GM12874 (cell line): ENCODE data around the gene C1orf87.

Source experiments
- TF ChIP-seq, protein P1 (sequence below): IDR thresholded peaks from 2 replicates; pipeline ENCODE4 v1.5.1; 2011; ENCODE audit warnings: low read depth, mild to moderate bottlenecking, control low read depth, low read length, moderate library complexity; ENCODE audit not compliant: insufficient read depth

Gene C1orf87, protein sequence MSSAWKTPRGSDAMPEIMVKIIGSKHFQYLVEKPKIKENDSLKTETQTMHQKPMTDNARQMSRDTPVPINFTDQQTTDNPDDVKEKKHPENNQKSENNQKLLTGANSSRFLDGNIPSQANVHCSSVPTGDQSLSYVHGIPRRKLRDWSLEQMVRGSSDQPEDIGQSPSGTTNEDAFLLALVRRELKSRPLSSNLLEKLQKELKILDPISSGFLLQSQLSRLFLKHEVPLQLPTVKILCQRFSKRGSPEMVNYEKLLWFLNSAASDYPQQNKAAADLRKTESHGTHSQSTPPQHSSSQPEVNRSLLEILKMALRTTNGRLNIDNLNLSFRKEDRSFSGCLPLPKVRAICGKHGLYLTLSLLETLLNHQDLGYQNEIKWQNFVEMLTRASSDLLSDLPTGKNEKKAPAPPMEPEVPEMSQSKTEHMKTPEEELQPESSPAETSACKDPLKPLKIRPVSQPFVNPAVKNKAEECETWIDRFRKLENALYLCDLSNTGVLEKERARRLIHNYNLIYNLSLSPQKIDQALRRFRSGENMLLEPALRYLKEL

DNA sequence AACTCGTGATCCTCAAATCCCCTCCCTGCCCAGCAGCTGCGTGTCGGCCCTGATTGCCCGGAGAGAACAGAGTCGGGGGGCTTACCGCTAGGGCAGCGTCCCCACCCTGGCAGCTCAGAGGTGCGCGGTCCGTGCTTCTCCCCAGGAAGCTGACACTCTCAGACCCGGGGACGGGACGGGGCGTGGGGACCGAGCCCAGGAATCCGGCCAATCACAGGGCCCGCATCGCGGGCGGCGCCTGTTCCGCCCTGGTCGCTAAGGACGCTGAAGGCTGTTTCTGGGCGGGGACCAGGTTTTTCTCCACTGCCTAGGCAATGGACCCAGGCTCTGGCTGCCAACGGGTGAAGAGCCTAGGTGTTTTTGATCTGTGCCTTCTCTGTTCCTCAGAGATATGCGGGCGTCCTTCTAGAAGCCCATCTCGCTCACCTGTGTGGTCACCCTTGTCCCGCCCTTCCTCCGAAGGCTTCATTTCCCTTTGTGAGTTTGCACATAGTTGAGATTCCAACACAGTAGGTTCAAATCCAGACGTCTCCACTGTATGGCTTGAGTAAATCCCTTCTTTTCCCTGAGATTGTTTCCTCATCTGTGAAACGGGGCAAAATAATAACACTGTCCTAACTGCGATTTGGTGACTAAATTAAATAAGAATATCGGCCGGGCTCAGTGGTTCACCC lies at the start of gene C1orf87:
TSS of gene C1orf87 (minus strand) at position 166 of the 674 bp plus-strand sequence. CDS start 1,127 bp downstream, outside the sequence.
- TF ChIP-seq, protein P1, sequence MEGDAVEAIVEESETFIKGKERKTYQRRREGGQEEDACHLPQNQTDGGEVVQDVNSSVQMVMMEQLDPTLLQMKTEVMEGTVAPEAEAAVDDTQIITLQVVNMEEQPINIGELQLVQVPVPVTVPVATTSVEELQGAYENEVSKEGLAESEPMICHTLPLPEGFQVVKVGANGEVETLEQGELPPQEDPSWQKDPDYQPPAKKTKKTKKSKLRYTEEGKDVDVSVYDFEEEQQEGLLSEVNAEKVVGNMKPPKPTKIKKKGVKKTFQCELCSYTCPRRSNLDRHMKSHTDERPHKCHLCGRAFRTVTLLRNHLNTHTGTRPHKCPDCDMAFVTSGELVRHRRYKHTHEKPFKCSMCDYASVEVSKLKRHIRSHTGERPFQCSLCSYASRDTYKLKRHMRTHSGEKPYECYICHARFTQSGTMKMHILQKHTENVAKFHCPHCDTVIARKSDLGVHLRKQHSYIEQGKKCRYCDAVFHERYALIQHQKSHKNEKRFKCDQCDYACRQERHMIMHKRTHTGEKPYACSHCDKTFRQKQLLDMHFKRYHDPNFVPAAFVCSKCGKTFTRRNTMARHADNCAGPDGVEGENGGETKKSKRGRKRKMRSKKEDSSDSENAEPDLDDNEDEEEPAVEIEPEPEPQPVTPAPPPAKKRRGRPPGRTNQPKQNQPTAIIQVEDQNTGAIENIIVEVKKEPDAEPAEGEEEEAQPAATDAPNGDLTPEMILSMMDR, result no peak

DNA sequence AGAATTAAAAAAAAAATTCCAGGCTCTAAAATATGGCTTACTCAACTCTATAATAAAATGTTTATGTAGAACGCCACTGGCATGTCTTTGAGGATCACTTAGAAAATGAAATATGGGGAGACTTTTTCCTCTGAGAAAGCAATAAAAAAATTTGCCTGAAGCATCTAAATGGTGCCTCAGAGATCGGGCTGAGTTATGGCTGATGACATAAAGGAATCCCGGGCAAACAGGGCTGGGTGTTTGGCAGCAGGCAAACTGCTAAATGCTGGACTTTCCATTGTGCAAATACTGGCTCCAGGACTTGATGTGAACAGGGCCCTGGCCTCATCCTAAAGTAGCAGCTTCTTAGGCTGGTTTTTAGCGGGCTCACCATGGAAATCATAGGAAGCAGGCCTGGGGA lies 44.5 kb upstream of the C1orf87 start:
- TF ChIP-seq, protein P1, result no peak

DNA sequence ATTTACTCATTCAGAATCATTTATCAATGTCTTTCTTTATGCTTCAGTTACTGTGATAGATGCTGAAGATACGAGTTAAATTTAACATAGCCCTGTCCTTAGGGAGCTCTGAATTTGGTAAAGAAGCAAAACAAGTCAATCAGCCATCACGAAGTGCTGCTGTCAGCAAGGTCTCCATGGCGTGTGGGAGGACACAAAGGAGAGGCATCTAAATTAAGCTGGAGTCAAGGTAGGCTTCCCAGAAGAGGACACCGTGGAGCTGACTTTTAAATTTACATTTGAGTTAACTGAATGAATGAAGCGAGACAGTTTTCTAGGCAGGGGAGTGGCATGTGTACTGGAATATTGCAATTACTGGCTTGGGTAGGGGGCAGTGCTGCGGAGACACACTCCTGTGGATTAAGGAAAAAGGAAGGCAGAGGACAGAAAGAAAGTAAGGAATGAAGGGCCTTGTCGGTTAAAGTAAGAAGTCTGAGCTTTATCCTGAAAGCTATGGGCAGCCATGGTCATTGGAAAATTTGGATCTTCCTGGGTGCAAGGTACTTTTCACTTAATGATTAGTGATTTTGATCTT lies 41.3 kb upstream of the C1orf87 start:
- TF ChIP-seq, protein P1, result no peak

DNA sequence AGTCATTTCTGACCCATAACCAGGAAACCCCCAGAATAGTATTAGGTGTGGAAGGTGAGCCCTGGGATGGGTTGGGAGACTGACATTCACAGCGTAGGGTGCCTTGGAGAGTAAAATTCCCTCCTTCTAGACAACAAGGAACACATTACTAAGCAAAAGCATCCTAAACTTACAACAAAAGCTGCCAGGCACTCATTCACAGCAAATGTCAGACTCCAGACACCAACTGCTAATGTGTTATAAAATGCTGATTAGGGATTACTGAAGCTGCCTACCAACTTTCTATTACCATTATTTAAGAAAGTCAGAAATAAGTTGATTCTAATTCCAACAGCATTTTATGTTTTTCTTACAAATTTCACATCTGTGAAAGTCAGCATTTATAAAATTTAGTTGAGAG lies 40.0 kb upstream of the C1orf87 start:
- TF ChIP-seq, protein P1, result no peak

DNA sequence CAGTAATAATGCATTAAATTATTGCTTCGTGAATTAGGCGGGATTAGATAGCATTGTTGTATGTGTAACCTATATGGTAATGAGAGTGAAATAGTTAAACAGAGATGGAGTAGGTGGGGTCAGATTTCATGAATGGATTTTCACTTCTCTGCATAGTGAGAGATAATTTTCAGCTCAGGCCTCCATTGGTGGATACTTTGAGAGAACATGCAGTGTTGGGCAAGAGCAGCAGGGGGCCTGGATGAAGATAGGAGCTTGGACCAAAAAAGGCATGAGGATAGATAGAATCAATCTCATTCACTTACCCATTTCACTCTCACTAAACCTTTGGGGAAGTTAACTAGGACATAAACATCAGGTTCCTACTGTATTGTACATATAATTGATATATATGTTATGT lies 39.5 kb upstream of the C1orf87 start:
- TF ChIP-seq, protein P1, result no peak

DNA sequence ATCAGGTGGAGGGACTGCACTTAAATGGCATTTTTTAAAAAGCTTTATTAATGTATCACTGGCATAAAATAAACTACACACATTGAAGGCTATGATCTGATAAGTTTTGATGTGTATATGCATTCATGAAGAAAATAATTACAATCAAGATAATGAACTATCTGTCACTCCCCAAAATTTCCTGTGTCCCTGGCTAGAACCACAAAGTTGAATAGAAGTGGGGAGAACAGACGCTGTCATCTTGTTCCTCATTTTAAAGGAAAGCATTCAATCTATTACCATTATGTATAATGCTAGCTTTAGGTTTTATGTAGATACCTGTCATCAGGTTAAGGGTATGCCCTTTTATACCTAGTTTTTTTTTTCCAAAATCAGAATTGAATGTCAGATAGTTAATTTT lies 38.1 kb upstream of the C1orf87 start:
- TF ChIP-seq, protein P1, result no peak

DNA sequence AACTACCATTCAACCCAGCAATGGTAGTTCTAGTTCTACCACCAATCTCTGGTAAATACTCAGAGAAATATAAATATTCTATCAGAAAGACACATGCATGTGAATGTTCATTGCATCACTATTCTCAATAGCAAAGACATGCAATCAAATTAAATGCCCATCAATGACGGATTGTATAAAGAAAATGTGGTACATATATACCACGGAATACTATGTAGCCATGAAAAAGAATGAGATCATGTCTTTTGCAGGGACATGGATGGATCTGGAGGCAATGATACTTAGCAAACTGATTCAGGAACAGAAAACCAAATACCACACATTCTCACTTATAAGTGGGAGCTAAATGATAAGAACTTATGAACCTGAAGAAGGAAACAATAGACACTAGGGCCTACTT lies 37.5 kb upstream of the C1orf87 start:
- TF ChIP-seq, protein P1, result no peak
